HL-60 (cell line): ENCODE results near the gene HIVEP1.

Experiments used
- DNase-seq, 2 experiments: peaks; one replicate each; pipeline ENCODE4 v3.0.0-alpha.2; 2010 to 2020; ENCODE audit warnings: low read depth in 1 of 2, low spot score in 1 of 2
- H3K27ac ChIP-seq: fragments of 250-450 bp; sonication (Bioruptor Pico); replicated peaks from 2 replicates; pipeline ENCODE4 v1.5.1; 2020; ENCODE audit warnings: mild to moderate bottlenecking, moderate library complexity
- H3K27me3 ChIP-seq: fragments of 250-450 bp; sonication (Bioruptor Pico); 2 replicates; pipeline ENCODE4 v1.5.1; 2021; ENCODE audit warnings: mild to moderate bottlenecking, moderate library complexity; ENCODE audit not compliant: insufficient read depth, poor library complexity, severe bottlenecking
- H3K4me3 ChIP-seq: replicated peaks from 2 replicates; pipeline ENCODE4 v1.5.1; 2011; ENCODE audit warnings: mild to moderate bottlenecking, control low read depth, low read length; ENCODE audit not compliant: insufficient read depth
- GABPA ChIP-seq: IDR thresholded peaks from 2 replicates; pipeline ENCODE4 v1.6.1; 2012; ENCODE audit warnings: low read depth
- POLR2AphosphoS5 ChIP-seq: IDR thresholded peaks from 2 replicates; pipeline ENCODE4 v1.6.1; 2012; ENCODE audit warnings: low read depth
- SPI1 ChIP-seq: IDR thresholded peaks from 2 replicates; pipeline ENCODE4 v1.6.1; 2012; ENCODE audit warnings: low read depth, mild to moderate bottlenecking, borderline replicate concordance
- TF ChIP-seq, protein P1 (sequence below): IDR thresholded peaks from 2 replicates; pipeline ENCODE4 v1.6.1; 2012; ENCODE audit warnings: low read depth; ENCODE audit not compliant: insufficient replicate concordance
- TF ChIP-seq, protein P2 (sequence below): IDR thresholded peaks from one replicate; pipeline ENCODE4 v1.5.1; 2011; ENCODE audit warnings: low read length, control low read depth, inconsistent platforms; ENCODE audit not compliant: insufficient read depth

The HIVEP1 gene

DNA sequence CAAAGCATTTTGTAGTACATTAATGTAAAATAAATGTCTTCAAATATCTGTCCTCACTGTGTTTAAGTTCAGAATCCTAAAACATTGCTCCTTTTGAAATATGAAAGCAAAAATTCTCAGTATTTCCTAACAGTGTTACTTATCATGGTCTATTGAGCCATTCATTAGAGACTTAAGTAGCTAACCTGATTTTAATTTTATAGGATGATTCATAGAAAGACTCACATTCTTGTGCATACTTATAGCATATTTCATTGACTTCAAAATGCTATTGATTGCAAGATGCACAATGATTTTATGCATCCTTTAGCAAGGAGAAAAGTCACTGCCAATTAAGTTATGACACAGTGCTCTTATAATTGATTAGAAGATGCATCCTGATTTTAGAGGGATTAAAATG, 85.7 kb downstream of the HIVEP1 start:
- no peaks in the 10 kb centered on the region for H3K27me3 ChIP-seq
- H3K4me3 ChIP-seq: no peak overlapping the region
- H3K27ac ChIP-seq: no peak overlapping the region
- DNase-seq: no peak
- TF ChIP-seq, protein P1, sequence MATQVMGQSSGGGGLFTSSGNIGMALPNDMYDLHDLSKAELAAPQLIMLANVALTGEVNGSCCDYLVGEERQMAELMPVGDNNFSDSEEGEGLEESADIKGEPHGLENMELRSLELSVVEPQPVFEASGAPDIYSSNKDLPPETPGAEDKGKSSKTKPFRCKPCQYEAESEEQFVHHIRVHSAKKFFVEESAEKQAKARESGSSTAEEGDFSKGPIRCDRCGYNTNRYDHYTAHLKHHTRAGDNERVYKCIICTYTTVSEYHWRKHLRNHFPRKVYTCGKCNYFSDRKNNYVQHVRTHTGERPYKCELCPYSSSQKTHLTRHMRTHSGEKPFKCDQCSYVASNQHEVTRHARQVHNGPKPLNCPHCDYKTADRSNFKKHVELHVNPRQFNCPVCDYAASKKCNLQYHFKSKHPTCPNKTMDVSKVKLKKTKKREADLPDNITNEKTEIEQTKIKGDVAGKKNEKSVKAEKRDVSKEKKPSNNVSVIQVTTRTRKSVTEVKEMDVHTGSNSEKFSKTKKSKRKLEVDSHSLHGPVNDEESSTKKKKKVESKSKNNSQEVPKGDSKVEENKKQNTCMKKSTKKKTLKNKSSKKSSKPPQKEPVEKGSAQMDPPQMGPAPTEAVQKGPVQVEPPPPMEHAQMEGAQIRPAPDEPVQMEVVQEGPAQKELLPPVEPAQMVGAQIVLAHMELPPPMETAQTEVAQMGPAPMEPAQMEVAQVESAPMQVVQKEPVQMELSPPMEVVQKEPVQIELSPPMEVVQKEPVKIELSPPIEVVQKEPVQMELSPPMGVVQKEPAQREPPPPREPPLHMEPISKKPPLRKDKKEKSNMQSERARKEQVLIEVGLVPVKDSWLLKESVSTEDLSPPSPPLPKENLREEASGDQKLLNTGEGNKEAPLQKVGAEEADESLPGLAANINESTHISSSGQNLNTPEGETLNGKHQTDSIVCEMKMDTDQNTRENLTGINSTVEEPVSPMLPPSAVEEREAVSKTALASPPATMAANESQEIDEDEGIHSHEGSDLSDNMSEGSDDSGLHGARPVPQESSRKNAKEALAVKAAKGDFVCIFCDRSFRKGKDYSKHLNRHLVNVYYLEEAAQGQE: no peak
- TF ChIP-seq, protein P2, sequence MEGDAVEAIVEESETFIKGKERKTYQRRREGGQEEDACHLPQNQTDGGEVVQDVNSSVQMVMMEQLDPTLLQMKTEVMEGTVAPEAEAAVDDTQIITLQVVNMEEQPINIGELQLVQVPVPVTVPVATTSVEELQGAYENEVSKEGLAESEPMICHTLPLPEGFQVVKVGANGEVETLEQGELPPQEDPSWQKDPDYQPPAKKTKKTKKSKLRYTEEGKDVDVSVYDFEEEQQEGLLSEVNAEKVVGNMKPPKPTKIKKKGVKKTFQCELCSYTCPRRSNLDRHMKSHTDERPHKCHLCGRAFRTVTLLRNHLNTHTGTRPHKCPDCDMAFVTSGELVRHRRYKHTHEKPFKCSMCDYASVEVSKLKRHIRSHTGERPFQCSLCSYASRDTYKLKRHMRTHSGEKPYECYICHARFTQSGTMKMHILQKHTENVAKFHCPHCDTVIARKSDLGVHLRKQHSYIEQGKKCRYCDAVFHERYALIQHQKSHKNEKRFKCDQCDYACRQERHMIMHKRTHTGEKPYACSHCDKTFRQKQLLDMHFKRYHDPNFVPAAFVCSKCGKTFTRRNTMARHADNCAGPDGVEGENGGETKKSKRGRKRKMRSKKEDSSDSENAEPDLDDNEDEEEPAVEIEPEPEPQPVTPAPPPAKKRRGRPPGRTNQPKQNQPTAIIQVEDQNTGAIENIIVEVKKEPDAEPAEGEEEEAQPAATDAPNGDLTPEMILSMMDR: no peak
- TF ChIP-seq POLR2AphosphoS5 (no peak), SPI1 (no peak), GABPA (no peak)

DNA sequence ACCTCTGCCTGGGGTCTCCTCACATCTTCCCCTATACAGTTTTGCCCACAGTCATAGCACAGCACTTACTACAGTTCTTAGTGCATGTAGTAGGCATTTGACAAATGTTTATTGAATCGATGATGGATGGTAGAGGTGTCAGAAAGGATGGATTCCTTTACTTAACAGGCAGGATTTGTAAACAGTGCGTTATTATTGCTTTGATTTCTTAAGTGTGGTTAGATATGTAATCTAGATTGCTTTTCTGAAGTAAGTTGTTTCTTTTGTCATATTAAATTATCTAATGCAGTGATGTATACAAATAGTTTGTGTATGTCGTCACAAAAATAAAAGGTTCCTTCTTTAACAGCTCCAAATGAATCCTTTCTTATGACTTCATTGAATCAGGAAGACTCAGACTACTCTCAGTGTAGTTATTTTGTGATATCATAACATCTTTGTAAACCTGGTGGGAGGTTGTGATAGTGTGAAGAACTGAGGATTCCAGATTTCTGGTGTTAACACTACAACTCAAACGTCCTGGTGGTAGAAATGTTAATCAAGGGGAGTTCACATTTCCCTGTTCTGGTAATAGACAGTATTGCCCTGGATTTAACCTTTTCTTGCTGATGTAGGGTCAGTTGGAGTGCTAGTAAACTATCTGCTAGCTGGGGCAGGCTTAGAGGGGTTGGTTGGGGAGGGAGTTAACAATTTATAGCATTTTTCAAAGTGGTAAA, 87.7 kb downstream of the HIVEP1 start:
- TF ChIP-seq SPI1 (no peak), GABPA (no peak), POLR2AphosphoS5 (no peak)
- TF ChIP-seq, protein P1: no peak
- TF ChIP-seq, protein P2: no peak
- H3K27ac ChIP-seq: no peak overlapping the region

DNA sequence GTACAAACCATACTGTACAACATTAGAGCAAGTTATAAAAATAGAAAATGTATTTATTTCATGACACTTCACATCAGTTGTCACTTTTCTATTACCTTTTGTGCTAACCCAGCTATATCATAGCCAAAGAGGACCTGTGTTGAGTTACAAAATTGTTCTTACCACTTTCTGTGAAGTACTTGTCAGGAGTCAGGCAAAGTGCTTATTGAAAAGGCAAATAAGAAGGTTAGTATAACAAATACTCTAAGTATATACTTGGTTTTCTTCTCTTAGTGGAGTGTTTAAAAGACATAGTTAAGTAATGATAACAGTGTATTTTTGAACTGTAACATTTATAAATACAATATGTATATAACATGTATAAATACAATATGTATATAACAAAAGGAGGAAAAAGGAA, 88.9 kb downstream of the HIVEP1 start:
- Histone ChIP-seq H3K27ac (no peak overlapping the region), H3K4me3 (no peak overlapping the region), H3K27me3 (no peaks in the 10 kb centered on the region)
- DNase-seq: no peak
- TF ChIP-seq, protein P1: no peak
- TF ChIP-seq, protein P2: no peak
- TF ChIP-seq POLR2AphosphoS5: no peak
- TF ChIP-seq GABPA: no peak

More for the DNA sequence above, 87.7 kb downstream of the HIVEP1 start:
- no peaks in the 10 kb centered on the region for H3K27me3 ChIP-seq
- no peak for DNase-seq
- H3K4me3 ChIP-seq: no peak overlapping the region
